MCF 10A (cell line): ENCODE results near the gene CEP85L. TPM values are rescaled to one million over a fixed set of nuclear protein-coding genes. Genes with fewer than 3 reads are reported as not detected.

ENCODE experiments used
- total RNA-seq: library from RNA; stranded (reverse); gene quantifications from 2 replicates; pipeline ENCODE4 v1.2.3, GENCODE V29; 2022

The CEP85L gene
- total RNA-seq, 1 experiment from 2014 or later, result 8.4 TPM

Other genes with a start within 250 kb of the CEP85L start
- not detected in 2 replicates for gene PLN, start 103.3 kb downstream of the CEP85L start, total RNA-seq
- 30.4 and 36.4 TPM in 2 replicates for gene ASF1A, start 242.6 kb upstream of the CEP85L start, total RNA-seq